ENCODE data around the gene ZNF548.

- no peak for TF ChIP-seq CTCF (IDR thresholded peaks at IDR 0.05)
- no peak for TF ChIP-seq EP300 (IDR thresholded peaks at IDR 0.05)
- no peak for TF ChIP-seq POLR2A (IDR thresholded peaks at IDR 0.05)
- TF ChIP-seq POLR2AphosphoS5 (IDR thresholded peaks at IDR 0.05): no peak
Observed at GRCh38 chr19:57398868-57399267, 9.2 kb downstream of the ZNF548 start.
